Germinal center (tissue), 1 donor: ENCODE results near the gene ARID1B.

Experiments used
- DNase-seq: peaks from one replicate; pipeline ENCODE4 v3.0.0; 2012; ENCODE audit warnings: mixed read lengths, low spot score

The ARID1B gene

DNA sequence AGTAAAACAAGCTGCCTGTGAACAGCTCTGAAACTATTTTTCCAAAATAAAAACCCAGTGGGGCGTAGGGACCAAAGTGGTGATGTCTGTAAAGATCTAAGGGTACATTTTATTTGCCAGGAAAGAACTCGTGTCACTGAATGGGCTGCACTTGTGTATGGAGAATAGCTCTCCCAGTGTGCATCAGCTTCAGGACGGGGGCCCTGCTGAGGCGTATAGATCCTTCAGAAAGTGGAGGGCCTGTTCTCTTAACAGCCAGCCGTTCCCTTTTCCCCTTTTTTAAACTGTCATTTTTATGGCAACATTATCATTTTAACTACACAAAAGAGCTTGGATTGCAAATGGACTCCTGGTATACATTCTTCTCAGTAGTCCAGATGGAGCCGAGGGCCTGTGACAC, 408.8 kb downstream of the ARID1B start:
- DNase-seq = no peak

DNA sequence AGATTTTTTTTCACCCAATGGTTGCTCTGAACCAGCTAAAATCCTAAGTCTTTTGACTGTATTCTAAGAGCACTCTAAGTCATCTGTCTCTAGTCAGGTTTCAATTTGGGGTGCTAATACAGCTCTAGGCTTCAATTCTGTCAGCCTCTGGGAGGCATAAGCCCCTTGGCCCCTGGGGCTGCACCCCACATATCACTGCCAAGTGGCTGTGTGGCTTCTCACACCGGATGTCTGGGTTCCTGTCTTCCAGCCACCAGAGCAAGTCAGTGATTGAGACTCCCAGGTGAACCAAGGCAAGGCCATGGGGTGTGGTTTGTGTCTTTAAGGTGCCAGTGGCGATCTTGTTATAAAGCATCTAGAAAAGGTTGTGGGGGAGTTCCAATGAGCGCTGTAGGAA, 409.6 kb downstream of the ARID1B start:
- DNase-seq = no peak

DNA sequence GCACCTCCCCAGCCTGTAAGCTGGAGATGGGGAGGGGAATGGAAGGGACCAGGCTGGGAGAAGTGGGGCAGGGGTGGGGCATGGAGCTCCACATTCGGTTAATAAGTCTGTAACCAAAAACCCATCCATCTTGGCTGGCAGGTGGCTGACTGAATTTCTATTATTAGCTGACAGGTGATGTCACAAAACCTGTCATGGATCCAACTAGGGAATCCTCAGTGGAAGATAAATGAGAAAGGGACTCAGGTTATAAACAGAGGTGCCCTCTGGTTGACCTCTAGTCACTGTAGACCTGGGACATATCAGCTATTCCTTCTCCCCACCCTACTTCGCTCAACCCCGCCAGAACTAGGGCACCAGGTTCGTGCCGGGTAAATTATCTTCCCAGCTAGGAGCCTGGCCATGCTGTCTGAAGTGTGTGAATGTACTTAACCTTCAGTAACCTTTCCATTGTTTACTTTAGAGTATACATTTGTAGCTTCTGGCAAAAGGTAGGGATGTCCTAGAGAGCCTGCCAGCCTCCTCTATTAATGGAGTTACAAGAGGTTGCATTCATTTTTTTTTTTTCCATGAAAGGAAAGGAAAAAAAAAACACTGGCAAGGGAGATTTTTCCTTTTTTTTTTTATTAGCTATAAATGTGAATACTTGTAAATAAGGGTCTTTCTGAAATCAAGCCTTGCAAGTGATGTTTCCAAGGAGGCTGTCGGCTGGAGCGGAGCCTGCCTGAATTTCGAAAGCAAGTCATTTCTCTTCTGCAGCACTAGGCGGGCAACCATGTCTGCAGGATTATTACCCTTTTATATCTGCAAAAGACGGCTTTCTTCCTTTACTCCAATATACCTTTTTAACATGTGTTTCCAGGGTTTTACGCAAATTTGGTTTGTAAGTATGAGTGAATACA, 410.3 kb downstream of the ARID1B start:
- no peak for DNase-seq

DNA sequence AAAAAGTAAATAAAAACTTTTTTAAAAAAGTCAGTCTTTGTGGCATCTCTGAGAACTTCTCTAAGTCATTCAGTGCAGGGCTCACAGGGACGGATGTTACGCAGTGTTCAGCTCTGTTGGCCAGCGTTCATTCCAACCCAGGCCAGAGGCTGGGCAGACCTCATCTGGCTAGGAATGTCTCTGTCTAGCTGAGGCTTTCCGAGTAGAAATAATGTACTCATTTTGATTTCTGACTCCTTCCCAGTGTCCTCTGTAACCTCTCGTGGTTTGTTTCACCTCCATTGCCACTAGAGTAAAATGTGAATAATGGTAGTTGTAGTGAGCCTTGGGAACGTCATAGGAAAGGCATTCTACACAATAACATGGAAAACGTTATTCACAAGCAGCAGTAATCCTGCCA, 411.0 kb downstream of the ARID1B start:
- no peak for DNase-seq

DNA sequence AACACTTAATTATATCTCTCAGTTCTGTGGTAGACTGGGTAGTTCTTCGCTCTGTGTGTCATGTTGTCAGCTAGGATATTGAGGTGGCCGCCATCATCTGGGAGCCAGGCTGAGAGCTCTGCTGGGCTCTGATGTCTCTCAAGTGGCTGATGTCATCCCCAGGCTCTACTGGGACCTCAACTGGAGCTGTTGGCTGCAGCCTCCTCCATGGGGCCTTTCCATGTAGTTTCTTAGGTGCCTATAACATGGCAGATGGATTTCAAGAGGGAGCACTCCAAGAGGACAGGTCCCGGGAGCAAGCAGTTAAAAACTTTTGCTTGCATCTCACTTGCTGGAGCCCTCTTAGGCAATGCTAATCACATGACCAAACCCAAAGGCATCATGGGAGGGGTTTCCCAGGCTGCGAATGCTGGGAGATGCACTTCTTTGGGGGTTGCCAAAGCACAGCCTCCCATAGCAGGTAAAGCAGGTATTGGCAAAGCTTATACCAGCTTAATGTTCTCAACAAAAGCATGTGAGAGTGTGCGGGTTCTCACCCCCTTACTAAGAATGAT, 416.3 kb downstream of the ARID1B start:
- no peak for DNase-seq

DNA sequence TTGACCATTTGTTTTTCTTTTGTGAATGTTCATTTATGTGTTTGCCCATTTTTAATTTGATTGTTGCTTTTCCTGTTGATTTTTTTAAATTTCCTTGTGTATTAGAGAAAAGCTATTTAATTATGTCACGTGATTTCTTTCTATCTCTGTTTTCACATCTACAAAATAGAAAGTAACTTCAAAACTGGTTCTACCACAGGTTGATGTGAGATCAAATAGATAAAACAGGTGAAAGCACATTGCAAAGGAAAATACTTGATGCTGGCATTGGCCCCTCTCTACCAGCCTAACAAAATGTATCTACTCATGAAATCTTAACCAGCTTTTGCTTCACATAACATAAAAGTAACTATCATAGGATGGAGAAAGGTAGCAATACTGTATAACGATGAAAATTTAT, 416.9 kb downstream of the ARID1B start:
- DNase-seq = no peak

DNA sequence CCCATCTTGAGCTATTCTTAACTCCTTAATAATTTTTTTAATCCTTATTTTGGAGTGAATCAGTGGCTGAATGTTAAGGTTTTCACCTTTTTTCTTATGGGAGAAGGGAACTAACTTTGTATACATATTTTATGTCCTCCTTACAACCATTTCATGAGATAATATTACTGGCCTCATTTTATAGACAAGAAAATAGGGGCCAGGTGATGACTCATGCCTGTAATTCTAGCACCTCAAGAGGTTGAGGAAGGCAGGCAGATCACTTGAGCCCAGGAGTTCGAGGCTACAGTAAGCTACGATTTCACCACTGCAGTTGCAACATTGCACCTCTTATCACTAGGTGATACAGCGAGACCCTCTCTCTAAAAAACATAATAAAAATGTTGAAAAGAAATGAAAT, 417.5 kb downstream of the ARID1B start:
- no peak for DNase-seq

DNA sequence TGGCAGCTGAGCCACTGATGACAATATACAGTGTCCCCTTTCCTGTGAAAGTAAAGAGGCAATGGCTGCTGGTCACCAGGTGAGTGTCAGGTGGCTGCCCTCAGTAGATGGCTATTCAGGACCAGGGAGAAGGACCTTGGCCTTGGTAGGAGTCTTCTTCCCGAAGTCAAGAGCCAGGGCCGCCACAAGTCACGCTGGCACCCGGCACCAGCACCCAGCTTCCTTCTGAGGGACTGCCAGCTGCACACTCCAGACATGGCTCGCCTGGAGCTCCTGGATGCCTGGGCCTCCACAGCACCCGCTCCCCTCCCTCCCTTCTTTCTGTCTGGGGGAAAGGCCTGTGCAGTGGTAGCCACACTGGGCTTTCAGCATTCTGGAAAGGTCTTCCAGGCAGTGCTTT, 419.2 kb downstream of the ARID1B start:
- DNase-seq = no peak

DNA sequence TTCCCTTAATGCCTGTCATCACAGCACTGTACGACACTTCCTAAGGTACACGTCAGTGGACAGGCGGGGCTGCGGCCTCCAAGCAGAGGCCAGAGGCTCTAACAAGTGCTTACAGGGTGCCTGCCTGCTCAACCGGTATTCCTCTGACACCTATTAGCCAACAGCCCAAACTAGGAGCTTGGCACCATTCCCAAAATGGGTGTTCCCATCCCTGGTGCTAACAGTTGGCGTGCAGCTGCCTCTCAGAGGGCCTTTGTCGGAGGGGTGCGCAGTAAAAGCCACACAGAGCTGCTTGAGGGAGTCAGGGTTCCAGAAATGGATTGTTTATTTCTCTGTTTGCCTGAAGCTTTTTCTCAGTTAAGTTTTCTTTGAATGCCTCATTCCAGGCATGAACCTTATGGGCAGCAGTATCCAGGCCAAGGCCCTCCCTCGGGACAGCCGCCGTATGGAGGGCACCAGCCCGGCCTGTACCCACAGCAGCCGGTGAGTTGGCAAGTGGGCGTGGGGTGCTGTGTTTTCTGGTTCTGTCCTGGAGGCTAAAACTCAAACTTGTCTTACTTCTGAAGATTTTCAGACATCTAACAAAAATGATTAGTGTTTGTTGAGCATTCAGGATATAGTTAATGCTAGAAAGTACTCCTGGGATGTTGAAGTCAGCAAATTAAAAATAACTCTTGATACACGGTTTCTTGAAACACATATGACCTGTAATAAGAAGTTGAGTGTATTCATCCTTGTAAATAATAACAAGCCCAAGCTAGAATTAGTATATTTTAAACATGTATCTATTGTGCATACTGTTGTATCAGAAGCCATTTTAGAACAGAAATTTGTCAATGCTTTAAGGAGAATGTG, 421.5 kb downstream of the ARID1B start:
- DNase-seq = no peak

DNA sequence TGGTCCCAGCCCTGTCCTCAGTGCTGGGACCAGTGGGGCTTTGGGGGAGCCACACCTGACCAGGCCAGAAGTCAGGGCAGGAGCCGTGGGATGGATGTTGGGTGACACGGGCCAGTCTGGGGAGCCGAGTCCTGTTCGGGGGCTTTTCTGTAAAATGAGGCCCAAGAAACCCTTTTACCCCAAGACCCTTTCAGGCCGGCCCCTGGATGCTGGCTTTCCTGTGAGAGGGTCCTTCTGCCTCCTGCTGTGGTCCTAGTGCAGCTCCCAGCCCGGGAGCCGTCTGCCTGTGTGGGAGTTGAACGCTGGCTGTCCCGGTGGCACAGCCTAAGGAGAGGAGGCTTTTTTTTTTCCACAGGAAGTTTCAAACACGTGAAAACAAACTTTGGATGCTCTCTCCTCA, 422.9 kb downstream of the ARID1B start:
- DNase-seq = no peak

DNA sequence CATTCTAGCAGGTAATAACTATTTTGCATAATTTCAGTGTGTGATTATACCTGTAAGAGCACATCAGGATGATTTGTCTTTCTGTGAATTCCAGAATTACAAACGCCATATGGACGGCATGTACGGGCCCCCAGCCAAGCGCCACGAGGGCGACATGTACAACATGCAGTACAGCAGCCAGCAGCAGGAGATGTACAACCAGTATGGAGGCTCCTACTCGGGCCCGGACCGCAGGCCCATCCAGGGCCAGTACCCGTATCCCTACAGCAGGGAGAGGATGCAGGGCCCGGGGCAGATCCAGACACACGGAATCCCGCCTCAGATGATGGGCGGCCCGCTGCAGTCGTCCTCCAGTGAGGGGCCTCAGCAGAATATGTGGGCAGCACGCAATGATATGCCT, 423.4 kb downstream of the ARID1B start:
- DNase-seq = no peak

DNA sequence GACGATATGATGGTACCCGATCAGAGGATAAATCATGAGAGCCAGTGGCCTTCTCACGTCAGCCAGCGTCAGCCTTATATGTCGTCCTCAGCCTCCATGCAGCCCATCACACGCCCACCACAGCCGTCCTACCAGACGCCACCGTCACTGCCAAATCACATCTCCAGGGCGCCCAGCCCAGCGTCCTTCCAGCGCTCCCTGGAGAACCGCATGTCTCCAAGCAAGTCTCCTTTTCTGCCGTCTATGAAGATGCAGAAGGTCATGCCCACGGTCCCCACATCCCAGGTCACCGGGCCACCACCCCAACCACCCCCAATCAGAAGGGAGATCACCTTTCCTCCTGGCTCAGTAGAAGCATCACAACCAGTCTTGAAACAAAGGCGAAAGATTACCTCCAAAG, 423.9 kb downstream of the ARID1B start:
- DNase-seq = no peak

DNA sequence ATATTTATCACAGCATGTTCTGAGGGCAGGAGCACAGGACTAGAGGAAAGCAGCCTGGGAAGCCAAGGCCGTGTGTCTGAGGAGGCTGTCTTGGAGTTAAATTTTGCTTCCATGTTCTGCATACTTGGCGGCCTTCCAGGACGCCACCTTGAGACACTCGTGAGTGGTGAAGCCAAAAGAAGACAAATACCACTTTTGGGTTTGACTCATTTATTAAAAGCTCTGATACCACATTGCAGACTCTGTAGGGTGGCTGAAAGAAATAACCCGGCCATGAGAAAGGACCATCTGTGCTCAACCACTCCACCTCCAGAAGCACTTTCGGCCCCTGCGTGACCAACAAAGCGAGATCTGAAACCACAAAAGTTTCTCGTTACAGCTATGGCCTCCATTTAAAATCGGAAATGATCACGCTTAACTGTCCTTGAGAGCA, 426.1 kb downstream of the ARID1B start:
- no peak for DNase-seq

DNA sequence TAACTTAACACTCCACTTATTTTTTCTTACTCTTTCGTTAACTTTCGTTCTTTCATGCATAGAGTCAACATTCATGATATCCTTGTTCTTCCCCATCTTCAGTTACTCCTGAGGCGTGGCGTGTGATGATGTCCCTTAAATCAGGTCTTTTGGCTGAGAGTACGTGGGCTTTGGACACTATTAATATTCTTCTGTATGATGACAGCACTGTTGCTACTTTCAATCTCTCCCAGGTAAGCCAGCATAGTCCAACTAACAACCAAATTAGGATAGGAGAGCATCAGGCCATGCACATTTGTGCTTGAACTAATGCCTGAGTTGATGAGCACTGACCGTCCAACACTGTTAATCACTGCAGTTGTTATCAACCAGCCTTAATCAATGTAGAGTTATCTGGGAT, 426.6 kb downstream of the ARID1B start:
- no peak for DNase-seq

DNA sequence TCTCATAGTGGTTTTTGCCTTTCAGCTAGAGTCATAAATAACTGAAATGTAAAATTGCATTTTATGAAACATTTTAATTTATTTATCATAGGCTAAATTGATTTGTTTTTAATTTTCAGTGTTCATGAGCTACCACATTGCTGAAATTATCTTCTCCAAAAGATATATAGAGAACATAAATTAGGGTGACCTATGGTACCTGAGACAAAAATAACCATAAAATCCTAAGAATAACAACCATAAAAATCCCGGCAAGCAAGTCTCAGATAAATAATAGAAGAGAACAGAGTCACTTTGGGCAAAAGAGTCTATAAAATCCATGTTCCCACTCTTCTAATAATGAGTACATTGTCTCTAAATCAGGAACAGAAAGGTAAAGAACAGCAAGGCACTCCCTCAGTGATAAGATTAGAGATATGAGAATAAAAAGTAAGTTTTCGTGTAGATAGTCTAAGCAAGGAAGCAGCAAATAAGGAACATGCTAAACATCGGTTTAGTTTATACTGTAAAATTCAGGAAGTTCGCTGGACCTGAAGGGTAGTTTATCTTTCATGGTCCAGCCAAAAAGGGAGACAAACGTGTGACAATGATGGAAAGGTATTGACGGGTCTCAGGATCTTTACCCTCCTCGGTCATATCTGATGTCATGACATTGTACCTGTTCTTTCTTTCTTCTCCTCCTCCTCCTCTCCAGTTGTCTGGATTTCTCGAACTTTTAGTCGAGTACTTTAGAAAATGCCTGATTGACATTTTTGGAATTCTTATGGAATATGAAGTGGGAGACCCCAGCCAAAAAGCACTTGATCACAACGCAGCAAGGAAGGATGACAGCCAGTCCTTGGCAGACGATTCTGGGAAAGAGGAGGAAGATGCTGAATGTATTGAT, 428.5 kb downstream of the ARID1B start:
- no peak for DNase-seq

DNA sequence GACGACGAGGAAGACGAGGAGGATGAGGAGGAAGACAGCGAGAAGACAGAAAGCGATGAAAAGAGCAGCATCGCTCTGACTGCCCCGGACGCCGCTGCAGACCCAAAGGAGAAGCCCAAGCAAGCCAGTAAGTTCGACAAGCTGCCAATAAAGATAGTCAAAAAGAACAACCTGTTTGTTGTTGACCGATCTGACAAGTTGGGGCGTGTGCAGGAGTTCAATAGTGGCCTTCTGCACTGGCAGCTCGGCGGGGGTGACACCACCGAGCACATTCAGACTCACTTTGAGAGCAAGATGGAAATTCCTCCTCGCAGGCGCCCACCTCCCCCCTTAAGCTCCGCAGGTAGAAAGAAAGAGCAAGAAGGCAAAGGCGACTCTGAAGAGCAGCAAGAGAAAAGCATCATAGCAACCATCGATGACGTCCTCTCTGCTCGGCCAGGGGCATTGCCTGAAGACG, 429.2 kb downstream of the ARID1B start:
- no peak for DNase-seq

DNA sequence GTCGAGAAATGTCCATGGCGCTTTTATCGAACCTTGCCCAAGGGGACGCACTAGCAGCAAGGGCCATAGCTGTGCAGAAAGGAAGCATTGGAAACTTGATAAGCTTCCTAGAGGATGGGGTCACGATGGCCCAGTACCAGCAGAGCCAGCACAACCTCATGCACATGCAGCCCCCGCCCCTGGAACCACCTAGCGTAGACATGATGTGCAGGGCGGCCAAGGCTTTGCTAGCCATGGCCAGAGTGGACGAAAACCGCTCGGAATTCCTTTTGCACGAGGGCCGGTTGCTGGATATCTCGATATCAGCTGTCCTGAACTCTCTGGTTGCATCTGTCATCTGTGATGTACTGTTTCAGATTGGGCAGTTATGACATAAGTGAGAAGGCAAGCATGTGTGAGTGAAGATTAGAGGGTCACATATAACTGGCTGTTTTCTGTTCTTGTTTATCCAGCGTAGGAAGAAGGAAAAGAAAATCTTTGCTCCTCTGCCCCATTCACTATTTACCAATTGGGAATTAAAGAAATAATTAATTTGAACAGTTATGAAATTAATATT, 430.4 kb downstream of the ARID1B start:
- no peak for DNase-seq

DNA sequence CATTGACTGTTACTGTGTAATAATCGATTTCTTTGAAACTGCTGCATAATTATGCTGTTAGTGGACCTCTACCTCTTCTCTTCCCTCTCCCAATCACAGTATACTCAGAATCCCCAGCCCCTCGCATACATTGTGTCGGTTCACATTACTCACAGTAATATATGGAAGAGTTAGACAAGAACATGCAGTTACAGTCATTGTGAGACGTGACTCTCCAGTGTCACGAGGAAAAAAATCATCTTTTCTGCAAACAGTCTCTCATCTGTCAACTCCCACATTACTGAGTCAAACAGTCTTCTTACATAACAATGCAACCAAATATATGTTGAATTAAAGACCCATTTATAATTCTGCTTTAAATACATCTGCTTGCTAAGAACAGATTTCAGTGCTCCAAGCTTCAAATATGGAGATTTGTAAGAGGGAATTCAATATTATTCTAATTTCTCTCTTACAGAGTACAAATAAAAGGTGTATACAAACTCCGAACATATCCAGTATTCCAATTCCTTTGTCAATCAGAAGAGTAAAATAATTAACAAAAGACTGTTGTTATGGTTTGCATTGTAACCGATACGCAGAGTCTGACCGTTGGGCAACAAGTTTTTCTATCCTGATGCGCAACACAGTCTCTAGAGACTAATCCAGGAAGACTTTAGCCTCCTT, 432.8 kb downstream of the ARID1B start:
- DNase-seq = no peak

DNA sequence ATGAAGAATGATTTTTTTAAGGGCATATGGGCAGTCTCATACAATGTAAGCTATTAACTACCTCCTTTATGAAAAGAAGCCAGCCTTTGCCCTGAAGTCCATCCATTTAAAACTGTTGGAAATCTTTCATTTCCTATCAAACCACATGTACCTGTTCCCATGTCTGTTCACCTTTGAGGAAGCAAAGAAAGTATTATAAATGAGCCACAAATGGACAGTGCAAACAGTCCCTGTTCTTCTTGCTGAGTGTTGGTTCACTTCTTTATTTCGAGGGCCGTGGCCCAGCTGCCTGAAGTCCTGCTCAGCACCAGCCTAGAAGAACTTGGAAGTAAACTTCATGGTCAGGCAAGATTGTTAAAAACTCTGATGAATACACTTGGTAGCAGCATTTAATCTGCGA, 433.8 kb downstream of the ARID1B start:
- DNase-seq = no peak

DNA sequence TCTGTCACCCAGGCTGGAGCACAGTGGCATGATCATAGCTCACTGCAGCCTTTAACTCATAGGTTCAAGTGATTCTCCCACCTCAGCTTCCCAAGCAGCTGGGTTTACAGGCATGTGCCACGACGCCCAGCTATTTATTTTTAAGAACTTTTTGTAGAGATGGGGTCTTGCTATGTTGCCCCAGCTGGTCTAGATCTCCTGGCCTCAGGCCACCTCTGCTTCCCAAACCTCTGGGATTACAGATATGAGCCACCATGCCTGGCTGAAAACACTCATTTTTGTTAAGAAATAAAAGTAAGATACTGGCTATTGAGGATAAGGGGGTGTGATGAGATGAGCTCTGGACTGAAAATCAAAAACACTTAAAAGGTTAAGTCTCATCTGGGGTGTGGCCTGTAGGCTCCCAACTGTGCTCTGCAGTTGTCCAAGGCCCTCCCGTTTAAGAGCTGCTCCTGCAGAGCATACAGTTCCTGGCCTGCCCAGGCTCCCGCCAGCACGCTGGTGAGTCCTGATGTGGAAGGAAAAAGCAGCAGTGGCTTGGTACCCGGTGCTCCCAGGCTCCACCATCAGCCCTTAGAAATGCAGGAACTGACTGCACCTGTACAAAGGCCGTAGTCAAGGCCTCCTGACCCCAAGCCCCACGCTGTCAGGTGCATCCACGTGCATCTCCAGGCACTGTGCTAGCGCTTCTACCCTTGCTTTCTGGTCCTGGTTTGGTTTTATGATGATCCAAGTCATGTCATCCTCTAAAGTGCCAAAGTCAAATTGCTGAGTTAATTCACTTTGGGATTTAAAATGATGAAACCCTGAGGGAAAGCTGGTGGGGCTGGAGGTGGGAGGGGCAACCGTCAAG, 434.7 kb downstream of the ARID1B start:
- no peak for DNase-seq
